H4 (cell line): Measurements from ENCODE around the gene JMY. TPM values are rescaled to one million over a fixed set of nuclear protein-coding genes. Genes with fewer than 3 reads are reported as not detected.

Experiments
- DNase-seq: peaks from one replicate; pipeline ENCODE4 v3.0.0-alpha.2; 2015; ENCODE audit warnings: low spot score
- total RNA-seq: library from RNA; depleted of rRNA; stranded (reverse); fragments of >200 nt; shearing (Covaris generic); gene quantifications from 2 replicates; pipeline ENCODE4 v1.2.3, GENCODE V29; 2014; rRNA removed

JMY gene, protein sequence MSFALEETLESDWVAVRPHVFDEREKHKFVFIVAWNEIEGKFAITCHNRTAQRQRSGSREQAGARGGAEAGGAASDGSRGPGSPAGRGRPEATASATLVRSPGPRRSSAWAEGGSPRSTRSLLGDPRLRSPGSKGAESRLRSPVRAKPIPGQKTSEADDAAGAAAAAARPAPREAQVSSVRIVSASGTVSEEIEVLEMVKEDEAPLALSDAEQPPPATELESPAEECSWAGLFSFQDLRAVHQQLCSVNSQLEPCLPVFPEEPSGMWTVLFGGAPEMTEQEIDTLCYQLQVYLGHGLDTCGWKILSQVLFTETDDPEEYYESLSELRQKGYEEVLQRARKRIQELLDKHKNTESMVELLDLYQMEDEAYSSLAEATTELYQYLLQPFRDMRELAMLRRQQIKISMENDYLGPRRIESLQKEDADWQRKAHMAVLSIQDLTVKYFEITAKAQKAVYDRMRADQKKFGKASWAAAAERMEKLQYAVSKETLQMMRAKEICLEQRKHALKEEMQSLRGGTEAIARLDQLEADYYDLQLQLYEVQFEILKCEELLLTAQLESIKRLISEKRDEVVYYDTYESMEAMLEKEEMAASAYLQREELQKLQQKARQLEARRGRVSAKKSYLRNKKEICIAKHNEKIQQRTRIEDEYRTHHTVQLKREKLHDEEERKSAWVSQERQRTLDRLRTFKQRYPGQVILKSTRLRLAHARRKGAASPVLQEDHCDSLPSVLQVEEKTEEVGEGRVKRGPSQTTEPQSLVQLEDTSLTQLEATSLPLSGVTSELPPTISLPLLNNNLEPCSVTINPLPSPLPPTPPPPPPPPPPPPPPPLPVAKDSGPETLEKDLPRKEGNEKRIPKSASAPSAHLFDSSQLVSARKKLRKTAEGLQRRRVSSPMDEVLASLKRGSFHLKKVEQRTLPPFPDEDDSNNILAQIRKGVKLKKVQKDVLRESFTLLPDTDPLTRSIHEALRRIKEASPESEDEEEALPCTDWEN
- 3.5 and 3.6 TPM in 2 replicates for total RNA-seq

DNA sequence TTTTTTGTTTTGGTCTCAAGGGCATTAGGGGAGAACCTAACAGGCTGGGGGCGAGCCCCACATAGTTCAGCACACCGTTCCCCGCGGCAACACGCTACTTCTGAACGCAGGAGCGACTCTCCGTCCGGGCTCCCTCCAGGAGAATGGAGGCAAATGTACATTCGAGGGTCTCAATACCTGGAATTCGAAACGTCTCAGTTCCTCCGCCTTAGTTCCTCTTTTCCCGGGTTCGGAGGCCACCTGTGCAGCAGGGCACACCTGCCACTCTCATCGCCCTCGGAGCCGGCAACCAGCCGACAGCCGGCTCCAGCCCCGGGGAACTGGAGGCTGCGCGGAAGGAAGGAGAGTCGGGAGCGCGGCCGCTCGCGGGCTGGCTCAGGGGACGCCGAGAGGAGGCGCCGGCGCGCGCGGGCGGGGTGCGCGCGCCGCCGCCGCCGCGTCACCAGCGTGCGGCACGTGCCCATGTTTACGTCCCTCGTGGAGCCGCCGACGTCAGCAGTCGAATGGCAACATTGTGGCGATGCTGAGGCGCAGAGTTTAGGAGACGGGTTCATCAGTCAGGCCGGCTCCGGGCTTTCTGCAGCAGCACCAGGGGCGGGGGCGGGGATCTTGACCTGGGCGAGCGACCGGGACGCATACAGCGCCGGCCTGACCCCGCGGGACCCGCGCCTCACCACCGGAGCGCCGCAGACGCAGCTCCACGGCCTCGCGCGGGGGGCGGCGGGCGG is at the start of gene JMY:
Gene JMY (plus strand): TSS at position 498 of the 728 bp plus-strand sequence. CDS start 520 bp downstream, outside the sequence.
- DNase-seq, result peak; percentile 75

DNA sequence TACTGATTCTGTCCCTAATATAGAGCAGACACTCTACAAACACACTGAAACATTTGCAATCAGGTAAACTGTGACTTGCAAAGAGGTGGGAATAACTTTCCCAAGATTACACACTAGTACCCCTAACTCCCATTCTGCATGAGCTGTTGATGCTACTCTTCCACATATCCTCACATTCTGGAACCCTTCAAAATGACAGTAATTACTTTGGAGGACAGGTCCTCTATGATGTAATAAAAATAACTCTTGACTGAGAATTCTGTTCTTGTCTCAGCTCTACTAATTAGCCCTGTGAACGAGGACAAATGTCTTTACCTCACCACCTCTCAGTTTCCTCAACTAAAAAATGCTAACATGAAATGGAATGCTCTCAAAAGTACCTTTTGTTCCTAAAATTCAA is 49.5 kb upstream of the JMY start:
- no peak for DNase-seq

DNA sequence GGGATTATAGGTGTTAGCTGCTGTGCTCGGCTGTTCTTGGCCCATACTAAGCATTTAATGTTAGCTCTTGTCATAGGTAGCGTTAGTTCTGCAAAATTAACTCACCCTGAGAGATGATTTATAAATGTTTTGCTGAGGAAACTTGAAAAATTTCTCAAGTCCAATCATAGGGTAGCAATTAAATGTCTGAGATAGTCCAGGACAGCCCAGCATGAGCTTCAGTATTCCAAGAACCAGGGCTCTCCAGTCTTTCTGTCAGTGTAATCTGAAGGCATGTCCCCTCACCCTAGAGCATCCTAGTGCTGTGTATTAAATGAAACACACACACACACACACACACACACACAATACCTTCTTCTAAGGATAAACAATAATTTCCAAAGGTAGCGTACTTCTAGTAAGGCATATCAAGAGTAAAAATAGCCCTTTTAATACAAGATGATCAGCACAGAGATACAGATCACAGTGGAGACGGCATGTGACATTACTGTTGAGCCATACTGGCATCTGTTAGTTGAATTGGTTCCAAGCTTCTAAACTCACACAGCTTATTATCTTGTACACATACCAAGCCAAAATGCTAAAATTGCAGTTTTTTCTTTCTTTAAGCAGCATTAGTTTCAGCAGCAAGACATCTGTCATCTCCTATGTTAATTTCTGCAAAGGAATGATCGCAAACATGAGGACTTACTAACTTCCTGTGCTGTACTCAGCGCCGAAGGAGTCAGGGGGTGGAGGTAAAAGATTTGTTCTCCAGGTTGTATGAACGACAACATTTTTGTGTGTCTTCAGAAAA is 46.3 kb upstream of the JMY start:
- DNase-seq, result no peak

DNA sequence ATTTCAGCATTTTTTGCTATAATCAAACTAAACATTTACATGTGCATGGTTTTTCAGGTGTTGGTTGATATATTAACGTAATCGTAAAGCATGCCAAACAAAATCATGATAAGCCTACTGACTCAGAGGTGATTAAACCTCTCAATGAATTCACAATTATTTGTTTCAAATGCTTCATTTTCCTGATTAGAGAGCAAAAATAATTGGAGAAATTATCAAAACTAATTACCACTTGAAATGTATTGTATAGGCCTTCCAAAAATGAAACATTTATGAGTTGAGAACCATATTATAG is 45.7 kb upstream of the JMY start:
- no peak for DNase-seq

DNA sequence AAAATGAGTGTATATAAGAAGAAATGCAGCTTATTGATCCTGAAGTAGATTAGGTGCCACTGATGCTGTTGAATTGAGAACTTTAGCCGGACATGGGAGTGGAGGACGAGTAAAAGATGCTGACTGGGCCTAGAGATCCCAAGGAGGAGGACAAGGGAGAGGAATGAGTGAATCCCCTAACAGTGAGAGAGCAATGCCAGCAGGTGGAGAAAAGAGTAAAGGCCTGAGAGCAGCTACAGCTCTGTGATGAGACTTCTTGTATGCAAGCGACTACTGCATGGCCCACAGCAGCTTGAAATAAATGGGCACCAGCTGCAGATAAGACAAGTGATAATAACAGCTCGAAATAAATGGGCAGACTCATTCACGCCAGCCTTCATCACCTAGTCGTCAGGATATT is 44.5 kb upstream of the JMY start:
- no peak for DNase-seq

DNA sequence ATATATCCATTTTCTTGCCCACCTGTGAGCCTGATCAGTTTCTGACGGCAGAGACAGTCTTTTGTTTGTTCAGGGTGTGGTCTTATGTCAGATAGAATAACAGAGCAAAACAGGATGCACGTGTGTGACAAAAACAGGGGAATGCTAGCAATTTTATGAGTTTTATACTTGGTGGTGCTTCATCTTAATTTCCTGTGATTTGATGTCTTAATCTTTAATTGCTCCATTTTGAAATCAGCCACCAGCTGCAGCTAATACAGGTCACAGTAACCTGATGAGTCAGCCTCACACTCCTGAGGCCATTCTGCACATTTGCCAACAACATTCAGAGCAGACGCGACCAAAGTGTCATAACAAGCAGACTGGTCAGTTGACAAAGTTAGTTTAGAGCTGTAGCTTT is 42.3 kb upstream of the JMY start:
- DNase-seq, result peak; percentile 30

DNA sequence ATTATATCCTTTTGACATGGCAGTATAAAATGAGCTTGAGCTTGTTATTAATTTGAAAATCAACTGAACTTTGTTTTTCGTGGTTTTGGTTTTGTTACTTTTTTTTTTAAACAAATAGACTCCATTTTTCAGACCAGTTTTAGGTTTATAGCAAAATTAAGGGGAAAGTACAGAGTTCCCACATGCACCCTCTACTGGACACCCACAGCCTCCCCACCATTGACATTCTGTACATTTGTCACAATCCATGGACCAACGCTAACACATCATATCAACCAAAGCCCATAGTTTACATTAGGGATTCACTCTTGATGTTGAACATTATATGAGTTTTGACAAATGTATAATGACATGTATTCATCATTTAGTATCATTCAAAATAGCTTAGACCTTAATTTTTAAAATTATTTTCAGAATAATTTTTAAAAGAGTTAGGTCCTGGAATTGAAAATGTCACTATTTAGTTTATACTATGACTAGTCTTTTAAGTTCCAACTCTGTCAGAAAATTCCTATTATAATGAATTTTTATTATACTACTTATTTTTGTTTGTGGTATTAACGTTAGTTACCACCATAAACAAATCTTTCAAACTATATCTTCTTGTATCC is 35.3 kb upstream of the JMY start:
- peak; percentile 22 for DNase-seq

DNA sequence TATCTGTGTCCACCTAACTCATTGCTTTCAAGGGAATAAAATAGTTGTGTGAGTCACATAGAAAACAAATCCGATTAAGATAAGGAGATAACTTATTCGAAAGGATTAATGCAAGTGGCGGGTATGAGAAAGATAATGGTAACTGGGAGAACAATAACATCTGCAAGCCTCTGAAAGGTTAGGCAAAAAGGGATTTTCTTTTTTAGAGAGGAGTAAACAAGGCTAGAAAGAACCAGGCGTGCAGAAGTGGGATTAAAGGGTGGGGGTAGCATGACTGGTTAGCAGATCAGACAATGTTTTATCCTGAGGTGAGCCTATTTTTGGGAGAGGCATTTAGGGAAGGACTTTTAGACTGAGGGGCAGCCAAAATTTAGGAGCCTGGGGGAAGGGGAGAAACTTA is 34.7 kb upstream of the JMY start:
- no peak for DNase-seq

DNA sequence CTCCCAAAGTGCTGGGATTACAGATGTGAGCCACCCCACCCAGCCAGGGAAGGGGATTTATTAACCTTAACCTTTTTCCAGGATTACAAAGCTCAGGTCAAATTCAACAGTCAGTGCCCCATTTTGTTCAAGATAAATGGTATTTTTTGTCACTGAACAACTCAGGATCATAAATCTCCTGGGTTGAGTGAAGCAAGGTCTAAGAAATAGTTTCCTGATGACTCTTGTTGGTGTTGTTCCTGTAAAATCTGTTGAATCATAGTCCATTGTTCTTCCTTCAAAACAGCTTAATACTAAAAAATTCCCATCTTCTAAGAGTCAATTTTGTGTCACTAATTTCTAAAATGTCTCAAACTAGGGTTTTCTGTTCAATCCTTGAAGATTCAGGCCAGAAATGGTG is 33.9 kb upstream of the JMY start:
- no peak for DNase-seq

DNA sequence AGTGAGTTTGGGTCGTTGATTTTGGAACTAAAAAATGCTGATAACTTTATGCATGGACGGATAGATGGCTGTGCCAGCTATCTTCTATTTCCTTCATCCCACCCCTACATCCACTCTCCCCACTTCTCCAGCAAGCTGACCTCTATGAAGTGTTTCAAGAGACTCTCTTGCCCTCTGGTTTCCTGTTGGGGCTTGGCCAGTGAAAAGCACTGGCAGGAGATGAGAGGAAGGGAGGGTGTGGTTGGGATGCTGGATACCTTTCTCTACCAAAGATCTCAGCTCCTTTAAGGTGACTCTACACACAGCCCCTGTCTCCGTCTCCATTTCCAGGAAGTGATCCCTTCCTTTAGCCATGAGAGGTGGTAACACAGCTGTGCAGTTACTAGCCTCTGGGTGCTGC is 30.0 kb upstream of the JMY start:
- DNase-seq, result no peak

DNA sequence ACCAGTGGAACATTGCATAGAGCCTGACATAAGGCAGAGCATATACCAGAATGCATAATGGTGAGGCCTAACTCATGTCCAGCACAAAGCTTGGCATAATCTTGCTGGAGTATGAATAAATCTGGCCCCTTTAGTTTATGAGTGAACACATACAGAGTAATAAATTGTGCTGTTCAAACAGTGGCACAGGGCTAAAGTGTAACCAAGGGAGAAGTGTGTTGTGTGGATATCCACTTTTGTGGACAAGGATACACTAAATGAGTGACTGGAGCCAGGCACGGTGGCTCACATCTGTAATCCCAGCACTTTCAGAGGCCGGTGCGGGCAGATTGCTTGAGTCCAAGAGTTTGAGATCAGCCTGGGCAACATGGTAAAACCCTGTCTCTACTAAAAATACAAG is 29.4 kb upstream of the JMY start:
- no peak for DNase-seq

DNA sequence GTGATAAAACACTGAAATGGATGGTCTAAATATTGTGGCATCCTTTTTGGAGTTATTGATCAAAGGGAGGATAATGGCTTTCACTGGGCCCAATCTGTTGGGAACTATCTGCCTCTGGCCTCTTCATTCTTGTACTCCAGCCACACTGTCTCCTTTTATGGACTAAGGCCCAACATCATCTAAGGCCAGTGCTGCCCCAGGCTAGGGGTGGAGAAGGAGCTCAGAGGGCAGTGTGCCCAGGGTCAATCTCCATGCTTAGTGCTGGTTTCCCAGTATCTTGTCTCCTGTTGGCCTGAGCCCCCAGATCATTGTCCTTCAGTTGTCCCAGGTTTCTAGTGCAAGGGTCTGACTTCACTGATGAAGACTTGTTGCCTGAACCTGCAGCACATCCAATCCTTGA is 26.4 kb upstream of the JMY start:
- DNase-seq, result no peak

DNA sequence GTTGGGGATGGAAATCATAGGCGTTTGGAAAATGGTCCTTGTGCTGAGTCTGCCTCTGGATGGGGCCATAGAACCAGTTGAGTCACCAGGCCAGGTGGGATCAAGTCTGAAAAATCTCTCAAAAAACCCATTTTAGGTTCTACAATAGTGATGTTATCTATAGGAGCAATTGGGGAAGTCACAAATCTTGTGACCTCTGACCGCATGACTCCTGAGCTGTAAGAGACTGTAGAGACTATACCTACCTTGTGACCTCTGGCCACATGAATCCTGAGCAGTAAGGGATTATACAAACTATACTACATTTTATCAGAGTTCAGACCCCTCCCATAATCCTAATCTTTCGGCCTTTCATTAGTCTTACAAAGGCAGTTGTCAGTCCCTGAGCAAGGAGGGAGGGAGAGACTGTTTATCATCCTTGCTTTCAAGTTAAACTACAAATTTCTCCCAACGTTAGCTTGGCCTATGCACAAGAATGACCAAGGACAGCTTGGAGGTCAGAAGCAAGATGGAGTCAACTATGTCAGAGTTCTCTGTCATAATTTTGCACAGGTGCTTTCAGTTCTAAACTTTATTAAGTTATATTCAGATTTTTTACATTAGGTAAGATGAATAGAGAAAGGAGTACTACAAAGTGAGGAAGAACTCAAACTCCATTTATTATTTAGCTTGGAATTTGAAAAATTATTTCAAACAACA is 11.5 kb upstream of the JMY start:
- DNase-seq, result no peak

DNA sequence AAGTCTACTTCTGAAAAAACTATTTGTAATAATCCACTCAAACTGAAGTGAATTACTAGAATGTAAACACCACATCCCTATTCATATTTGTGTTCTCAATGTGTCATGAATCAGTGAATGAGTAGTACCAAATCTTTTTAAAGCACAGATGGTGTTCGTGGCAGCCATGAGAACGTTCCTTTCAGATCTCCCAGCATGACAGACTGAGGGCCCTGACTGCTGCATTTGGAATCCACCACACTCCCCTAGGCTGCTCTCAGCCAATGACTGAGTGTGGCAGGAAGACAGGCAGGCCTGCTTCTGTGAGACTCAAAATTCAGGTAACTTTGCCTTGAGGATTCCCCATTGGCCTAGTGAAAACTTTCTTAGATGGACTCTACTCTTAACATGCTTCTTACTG is 10.9 kb upstream of the JMY start:
- no peak for DNase-seq

DNA sequence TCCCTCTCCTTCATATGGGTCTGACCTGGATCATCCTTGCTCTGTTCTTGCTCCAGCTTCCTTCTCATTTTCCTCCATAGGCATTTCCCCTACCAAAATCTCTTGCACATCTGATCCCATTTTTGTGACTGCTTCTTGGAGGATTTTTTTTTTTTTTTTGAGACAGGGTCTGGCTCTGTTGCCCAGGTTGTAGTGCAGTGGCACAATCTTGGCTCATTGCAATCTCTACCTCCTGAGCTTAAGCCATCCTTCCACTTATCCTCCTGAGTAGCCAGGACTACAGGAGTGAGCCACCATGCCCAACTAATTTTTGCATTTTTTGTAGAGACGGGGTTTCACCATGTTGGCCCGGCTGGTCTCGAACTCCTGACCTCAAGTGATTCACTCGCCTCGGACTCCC is 10.5 kb upstream of the JMY start:
- no peak for DNase-seq

DNA sequence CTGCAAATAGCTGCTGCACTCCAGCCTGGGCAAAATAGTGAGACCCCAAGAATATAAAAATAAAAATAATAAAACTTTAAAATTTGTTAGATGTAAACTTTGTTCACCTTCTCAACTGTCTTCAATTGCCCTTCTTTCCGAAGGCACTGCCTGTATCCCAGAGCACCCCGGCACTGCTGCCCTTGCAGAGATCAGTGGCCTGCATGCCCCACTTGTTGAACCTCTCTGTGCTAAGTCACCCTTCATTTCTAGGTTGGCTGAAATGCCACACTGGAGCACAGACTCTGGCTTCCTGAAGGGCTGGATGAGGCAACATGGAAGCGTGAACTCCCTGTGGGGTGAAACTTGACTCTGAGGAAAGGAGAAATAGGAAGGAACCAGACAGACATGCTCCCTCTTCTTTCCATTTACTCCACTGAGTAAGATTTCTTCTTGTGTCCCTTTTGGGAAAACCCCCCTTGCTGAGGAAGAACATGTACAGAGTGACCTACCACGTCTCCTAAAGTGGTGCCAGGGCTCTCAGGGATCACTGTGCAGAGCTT is 8.4 kb upstream of the JMY start:
- DNase-seq, result no peak

DNA sequence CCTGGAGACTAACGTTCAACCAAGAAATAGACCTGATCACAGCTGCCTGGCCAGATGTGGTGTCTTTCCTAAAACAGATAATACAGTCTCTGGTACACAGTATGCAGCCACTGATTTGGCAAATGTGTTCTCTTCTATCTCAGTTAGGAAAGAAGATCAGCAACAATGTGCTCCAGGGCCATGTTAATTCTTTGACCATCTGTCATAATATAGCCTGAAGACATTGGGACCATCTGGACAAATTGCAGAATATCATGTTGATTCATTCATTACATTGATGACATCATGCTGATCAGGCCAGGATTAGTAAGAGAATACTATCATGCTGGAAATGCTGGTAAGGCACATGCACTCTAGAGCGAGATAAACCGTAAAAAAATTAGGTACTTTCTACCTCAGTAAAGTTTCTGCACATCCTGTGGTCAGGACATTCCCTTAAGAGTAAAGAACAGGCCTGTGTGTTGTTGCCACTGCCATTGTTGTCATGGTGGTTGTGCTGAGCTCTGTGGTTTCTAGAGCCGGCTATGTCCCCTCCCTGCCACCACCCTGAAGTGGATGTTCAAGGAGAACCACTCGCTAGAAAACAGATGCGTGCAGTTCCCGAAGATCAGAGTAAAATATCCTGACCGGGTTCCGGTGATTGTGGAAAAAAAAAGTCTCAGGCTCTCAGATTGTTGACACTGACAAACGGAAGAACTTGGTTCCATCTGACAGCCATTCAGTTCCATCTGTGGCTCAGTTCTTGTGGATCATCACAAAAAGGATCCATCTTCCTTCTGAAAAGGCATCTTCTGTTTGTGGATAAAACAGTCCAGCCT is 6.4 kb upstream of the JMY start:
- no peak for DNase-seq

DNA sequence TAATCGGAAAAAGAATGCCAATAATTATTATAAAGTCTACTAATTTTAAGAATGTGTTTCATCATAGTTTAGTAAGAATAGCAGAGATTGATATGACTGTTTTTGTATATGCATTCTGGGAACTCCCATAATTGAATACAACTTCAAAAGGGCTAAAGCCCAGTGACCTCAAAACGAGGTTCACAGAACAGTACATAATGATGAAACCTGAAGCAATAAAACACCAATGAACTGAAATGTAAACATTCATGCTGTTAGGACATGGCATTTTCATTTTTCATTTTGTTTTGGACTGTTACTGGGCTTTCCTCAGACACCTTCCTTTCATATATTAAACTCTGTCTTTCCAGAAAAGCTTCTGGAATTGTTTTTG is 684 bp upstream of the JMY start:
- DNase-seq, result no peak

DNA sequence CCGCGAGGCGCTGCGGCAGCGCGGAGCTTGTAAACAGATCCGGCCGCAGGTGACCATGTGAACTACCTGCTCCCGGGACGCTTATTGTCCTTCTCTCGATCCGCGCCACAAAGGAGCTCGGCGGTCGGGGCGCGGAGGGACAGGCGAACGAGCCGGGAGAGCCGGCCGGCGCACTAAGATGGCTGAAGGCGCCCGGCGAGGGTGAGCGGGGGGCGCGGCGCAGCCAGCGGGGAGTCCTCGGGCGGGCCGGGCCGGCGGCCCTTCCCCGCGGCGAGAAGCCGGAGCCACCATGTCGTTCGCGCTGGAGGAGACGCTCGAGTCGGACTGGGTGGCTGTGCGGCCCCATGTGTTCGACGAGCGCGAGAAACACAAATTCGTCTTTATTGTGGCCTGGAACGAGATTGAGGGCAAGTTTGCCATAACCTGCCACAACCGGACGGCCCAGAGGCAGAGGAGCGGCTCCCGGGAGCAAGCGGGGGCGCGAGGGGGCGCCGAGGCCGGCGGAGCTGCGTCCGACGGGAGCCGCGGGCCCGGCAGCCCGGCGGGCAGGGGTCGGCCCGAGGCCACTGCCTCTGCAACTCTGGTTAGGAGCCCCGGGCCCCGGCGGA is 535 bp downstream of the JMY start:
- no peak for DNase-seq
